Rectal smooth muscle tissue (tissue), 1 donor: ENCODE data around the gene VAV2.
"Not testable (repeated sequence)": the region's sequence is repeated elsewhere in the genome, so short reads cannot be mapped to it uniquely, and the experiment has no call there.

Source experiments
- H3K27ac ChIP-seq: one replicate; pipeline ENCODE4 v1.7.0; 2013; ENCODE audit warnings: low read depth, low read length, inconsistent platforms
- H3K27me3 ChIP-seq: one replicate; pipeline ENCODE4 v1.7.0; 2013; ENCODE audit warnings: low read length; ENCODE audit not compliant: control insufficient read depth, insufficient read depth
- H3K36me3 ChIP-seq: one replicate; pipeline ENCODE4 v1.7.0; 2013; ENCODE audit warnings: low read length; ENCODE audit not compliant: control insufficient read depth, insufficient read depth
- H3K4me1 ChIP-seq: one replicate; pipeline ENCODE4 v1.7.0; 2013; ENCODE audit warnings: low read length; ENCODE audit not compliant: control insufficient read depth, insufficient read depth
- H3K4me3 ChIP-seq: one replicate; pipeline ENCODE4 v1.7.0; 2013; ENCODE audit warnings: low read length
- H3K9ac ChIP-seq: one replicate; pipeline ENCODE4 v1.7.0; 2013; ENCODE audit warnings: low read length

Gene VAV2

GRCh38 chr9:133906932-133907910 is 84.9 kb downstream of the VAV2 start:
- no peak overlapping the region for H3K4me3 ChIP-seq
- no peaks in the 10 kb centered on the region for H3K4me1 ChIP-seq
- H3K36me3 ChIP-seq = no peaks in the 10 kb centered on the region
- no peak overlapping the region for H3K27ac ChIP-seq
- no peaks in the 10 kb centered on the region for H3K27me3 ChIP-seq
- no peak overlapping the region for H3K9ac ChIP-seq

GRCh38 chr9:133906218-133906617 is 85.9 kb downstream of the VAV2 start:
- H3K4me3 ChIP-seq = no peak overlapping the region
- no peak overlapping the region for H3K9ac ChIP-seq
- H3K27ac ChIP-seq = no peak overlapping the region
- H3K27me3 ChIP-seq = no peaks in the 10 kb centered on the region
- no peaks in the 10 kb centered on the region for H3K36me3 ChIP-seq
- no peaks in the 10 kb centered on the region for H3K4me1 ChIP-seq

GRCh38 chr9:133905493-133905892 is 86.6 kb downstream of the VAV2 start:
- Histone ChIP-seq H3K36me3 (no peaks in the 10 kb centered on the region), H3K4me3 (no peak overlapping the region), H3K27me3 (no peaks in the 10 kb centered on the region), H3K4me1 (no peaks in the 10 kb centered on the region), H3K27ac (no peak overlapping the region), H3K9ac (no peak overlapping the region)

GRCh38 chr9:133904346-133905090 is 87.6 kb downstream of the VAV2 start:
- H3K36me3 ChIP-seq = no peaks in the 10 kb centered on the region
- no peaks in the 10 kb centered on the region for H3K4me1 ChIP-seq

GRCh38 chr9:133901184-133901835 is 90.8 kb downstream of the VAV2 start:
- Histone ChIP-seq H3K4me1 (no peaks in the 10 kb centered on the region), H3K9ac (no peak overlapping the region), H3K36me3 (no peaks in the 10 kb centered on the region), H3K4me3 (no peak overlapping the region), H3K27me3 (no peaks in the 10 kb centered on the region), H3K27ac (no peak overlapping the region)

More at GRCh38 chr9:133904346-133905090, 87.6 kb downstream of the VAV2 start:
- Histone ChIP-seq H3K27me3 (no peaks in the 10 kb centered on the region), H3K9ac (no peak overlapping the region), H3K4me3 (no peak overlapping the region), H3K27ac (no peak overlapping the region)

GRCh38 chr9:133897675-133898074 is 94.4 kb downstream of the VAV2 start:
- H3K4me3 ChIP-seq = no peak overlapping the region
- H3K27me3 ChIP-seq = no peaks in the 10 kb centered on the region
- H3K9ac ChIP-seq = no peak overlapping the region
- no peaks in the 10 kb centered on the region for H3K36me3 ChIP-seq
- no peaks in the 10 kb centered on the region for H3K4me1 ChIP-seq
- no peak overlapping the region for H3K27ac ChIP-seq

- not testable (repeated sequence) for H3K27ac ChIP-seq, H3K36me3 ChIP-seq, H3K27me3 ChIP-seq, H3K9ac ChIP-seq, H3K4me3 ChIP-seq, H3K4me1 ChIP-seq
Observed at GRCh38 chr9:133896007-133896406, 96.1 kb downstream of the VAV2 start.

GRCh38 chr9:133895335-133895734 is 96.8 kb downstream of the VAV2 start:
- no peak overlapping the region for H3K4me3 ChIP-seq
- H3K9ac ChIP-seq = no peak overlapping the region
- H3K4me1 ChIP-seq = no peaks in the 10 kb centered on the region
- H3K27ac ChIP-seq = no peak overlapping the region
- no peaks in the 10 kb centered on the region for H3K27me3 ChIP-seq
- H3K36me3 ChIP-seq = no peaks in the 10 kb centered on the region

GRCh38 chr9:133894377-133895321 is 97.5 kb downstream of the VAV2 start:
- Histone ChIP-seq H3K4me3 (no peak overlapping the region), H3K27ac (no peak overlapping the region), H3K9ac (no peak overlapping the region), H3K36me3 (no peaks in the 10 kb centered on the region), H3K27me3 (no peaks in the 10 kb centered on the region), H3K4me1 (no peaks in the 10 kb centered on the region)

GRCh38 chr9:133893191-133893994 is 98.7 kb downstream of the VAV2 start:
- Histone ChIP-seq H3K9ac (no peak overlapping the region), H3K27ac (no peak overlapping the region), H3K27me3 (no peaks in the 10 kb centered on the region), H3K4me1 (no peaks in the 10 kb centered on the region), H3K36me3 (no peaks in the 10 kb centered on the region), H3K4me3 (no peak overlapping the region)
